ENCODE data around the gene CTIF. TPM values are rescaled to one million over a fixed set of nuclear protein-coding genes. Genes with fewer than 3 reads are reported as not detected.
A peak's percentile ranks its signal among the peaks of the same experiment; 100 is the strongest.
"Not testable (repeated sequence)": the region's sequence is repeated elsewhere in the genome, so short reads cannot be mapped to it uniquely, and the experiment has no call there.

Gene CTIF
- total RNA-seq, 1 experiment from 2014 or later = 3.7 TPM

DNA sequence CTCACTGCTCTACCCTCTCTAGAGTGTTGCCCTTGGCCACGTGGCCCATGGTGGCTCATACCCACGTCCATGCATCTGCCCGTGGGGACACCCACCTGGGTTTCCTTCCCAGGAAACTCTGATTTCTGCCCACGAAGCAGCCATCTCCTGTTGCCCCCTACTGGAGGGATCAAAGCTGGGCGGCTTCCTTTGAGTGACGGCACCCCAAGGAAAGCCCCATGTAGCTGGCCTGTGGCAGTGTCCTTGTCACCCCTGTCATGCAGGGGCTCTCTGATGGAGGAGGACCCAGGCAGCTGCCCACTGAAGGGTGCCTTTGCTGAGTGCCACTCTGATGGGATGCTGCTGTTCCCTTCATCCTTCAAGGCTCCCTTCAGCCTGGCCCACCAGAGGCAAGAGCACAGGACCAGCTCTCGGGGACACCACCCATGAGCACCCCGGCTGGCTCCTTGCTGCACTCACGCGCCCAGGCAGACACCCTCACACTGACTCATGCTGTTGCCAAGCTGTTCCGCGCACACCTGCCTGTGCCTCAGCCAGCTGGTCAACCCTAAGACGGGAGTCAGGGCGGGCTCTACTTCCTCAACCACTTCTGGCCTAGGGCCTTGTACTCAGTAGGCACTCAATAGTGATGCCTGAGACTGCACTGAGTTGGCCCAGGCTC, 101.1 kb downstream of the CTIF start:
- in situ Hi-C loops (cut with HindIII; ENCODE audit: low pct_unique_long_range_greater_than_20kb, low sequenced_read_pairs) = no loop called here
- DNase-seq (ENCODE audit: low read depth, low spot score) = peak; percentile 17

DNA sequence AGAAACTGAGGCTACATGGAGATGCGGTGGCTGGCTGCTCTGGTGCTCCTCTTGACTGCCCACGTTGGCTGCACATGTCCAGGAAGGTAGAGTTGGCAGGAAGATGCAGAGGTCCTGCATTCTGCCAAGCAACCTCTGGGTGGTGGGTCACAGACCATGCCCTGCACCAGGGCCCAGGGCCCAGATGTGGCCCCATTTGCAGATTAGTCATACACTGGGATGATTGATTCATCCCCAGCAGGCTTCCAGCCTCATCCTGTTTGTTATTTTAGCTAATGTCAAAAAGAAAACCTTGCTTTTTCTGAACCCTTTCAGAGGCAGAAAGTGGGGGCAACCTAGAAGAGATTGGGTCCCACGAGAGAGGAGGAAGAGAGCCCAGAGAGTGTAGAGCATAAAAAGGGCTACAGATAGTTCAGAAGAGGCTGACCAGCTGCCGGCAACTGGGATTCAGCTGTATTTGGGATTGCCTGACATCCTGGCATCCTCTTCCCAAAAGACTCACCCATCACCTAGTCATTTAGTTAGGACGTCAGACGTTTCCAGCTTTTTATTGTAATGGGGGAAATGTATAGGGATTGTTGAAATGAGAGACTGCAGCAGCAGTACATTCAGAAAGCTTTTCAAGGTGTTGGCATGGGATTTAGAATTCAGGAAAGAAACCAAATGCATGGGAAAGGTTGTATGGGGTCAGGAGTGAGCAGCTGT, 101.9 kb downstream of the CTIF start:
- in situ Hi-C loops (cut with HindIII; ENCODE audit: low pct_unique_long_range_greater_than_20kb, low sequenced_read_pairs) = no loop called here
- DNase-seq (ENCODE audit: low read depth, low spot score) = no peak

DNA sequence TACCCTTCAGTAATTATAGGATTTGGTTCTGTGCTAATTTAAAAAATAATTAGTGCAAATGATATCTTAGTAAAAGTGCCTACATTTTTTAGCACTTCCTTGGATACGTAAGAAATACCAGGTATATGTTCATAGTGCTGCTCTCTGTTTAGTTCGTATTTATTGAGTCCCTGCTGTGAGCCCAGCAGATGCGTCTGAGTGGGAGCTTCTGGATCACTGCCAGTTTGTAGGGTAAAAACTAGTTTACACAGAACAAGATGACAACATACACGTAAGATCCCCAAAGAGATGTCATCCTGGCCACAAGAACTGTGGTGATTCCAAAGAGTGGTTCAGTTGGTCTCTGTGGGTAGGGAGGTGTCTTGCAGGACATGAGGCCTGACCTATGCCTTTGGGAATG, 103.2 kb downstream of the CTIF start:
- DNase-seq (ENCODE audit: low read depth, low spot score) = no peak
- in situ Hi-C loops (cut with HindIII; ENCODE audit: low pct_unique_long_range_greater_than_20kb, low sequenced_read_pairs) = no loop called here

DNA sequence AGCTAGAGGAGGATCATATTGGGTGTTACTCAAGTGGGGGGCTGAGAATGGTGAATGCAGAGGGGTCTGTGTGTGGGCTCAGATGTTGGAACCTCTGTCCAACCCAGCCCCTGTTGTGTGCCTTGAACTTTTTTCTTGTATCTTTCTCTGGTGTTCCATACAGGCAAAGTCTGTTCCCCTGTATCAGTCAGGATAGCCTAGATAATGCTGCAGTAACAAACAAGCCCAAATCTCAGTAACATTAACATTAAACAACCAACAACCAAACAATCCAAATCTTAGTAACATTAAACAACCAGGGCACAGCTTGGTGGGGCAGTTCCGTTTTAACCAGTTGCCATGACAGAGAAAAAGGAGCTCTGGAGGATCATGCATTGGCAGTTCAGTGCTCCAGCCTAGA, 103.7 kb downstream of the CTIF start:
- DNase-seq (ENCODE audit: low read depth, low spot score) = no peak
- in situ Hi-C loops (cut with HindIII; ENCODE audit: low pct_unique_long_range_greater_than_20kb, low sequenced_read_pairs) = no loop called here

DNA sequence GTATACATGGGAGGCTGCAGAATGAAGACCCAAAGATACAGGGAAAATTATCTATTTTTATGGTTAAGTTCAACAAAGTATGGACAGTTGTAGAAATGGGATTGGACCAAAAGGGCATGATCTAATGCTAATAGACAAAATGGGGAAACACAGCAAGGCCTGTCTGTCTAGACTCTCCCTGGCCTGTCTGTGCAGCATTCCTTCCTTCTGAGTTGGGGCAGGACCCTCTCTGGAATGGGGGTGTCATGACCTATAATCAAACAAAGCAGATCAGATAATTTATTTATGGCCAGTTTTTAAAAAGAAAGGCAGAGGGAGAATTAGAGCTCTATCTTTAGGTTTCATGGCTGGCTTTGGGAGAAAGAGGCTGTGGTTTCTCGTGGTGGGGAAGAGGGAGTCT, 104.4 kb downstream of the CTIF start:
- in situ Hi-C loops (cut with HindIII; ENCODE audit: low pct_unique_long_range_greater_than_20kb, low sequenced_read_pairs) = no loop called here
- DNase-seq (ENCODE audit: low read depth, low spot score) = no peak

DNA sequence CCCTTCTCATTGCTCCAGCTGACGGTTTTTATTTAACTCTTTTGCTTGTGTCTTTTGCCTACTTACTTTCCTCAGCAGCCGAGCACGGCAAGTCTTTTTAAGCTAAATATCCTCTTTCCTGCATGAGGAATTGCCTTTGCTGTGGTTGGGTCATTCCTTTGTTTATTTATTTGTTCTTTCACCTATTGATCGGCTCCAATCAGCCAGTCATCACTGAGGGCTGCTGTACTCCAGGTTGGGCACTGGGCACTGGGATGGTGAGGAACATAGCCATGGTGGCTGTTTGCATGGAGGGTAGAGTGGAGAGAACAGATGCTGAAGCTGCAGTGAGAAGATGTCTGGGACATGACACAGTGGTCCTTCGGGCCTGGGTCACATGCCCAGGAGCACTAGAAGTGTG, 105.2 kb downstream of the CTIF start:
- DNase-seq (ENCODE audit: low read depth, low spot score) = no peak
- in situ Hi-C loops (cut with HindIII; ENCODE audit: low pct_unique_long_range_greater_than_20kb, low sequenced_read_pairs) = no loop called here

DNA sequence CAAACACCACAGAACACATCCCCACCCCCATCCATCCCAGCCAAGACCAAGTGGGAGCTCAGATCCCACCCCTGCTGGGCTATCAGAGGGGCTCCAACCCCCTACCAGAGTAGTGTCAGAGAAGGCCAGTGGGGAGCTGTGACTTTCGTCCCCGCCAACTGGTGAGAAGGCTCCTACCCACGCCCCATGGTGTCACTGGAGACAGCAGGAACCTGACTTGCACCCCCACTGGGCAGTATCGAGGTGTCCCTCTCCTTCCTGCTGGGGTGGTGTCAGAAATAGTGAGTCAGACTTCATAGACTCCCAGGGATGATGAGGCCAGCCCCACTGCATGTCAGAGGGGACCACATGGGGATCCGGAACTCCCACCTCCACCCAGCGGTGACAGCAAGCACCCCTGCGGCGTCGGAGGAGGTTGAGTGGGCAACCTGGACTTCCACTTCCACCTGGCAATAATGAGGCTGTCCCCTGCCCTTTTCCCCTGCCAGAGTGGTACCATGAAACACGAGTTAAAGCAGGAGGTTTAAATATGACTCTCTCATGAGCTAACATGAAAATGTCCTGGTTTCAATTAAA, 106.7 kb downstream of the CTIF start:
- in situ Hi-C loops (cut with HindIII; ENCODE audit: low pct_unique_long_range_greater_than_20kb, low sequenced_read_pairs) = no loop called here
- DNase-seq (ENCODE audit: low read depth, low spot score) = no peak

DNA sequence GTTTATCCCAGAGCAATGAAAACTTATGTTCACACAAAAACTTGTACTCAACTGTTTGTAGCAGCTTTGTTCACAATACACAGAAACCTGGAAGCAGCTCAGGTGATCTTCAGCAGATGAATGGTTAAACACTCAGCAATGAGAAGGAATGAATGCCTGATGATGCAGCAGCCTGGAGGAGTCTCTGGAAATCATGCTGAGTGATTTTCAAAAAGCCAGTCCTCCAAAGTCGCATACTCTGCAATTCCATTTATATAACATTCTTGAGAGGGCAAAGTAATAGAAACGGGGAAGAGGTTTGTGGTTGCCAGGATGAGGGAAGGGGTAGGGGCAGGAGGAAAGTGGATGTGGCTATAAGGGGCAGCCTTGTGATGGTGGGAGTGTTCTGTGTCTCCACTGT, 108.1 kb downstream of the CTIF start:
- in situ Hi-C loops (cut with HindIII; ENCODE audit: low pct_unique_long_range_greater_than_20kb, low sequenced_read_pairs) = no loop called here
- DNase-seq (ENCODE audit: low read depth, low spot score) = no peak

DNA sequence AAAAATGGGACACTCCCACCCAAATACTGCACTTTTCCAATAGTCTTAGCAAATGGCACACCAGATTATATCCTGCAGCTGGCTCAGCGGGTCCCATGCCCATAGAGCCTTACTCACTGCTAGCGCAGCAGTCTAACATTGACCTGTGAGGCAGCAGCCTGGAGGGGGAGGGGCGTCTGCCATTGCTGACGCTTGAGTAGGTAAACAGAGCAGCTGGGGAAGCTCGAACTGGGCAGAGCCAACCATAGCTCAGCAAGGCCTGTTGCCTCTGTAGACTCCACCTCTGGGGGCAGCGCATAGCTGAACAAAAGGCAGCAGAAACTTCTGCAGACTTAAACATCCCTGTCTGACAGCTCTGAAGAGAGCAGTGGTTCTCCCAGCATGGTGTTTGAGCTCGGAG, 110.4 kb downstream of the CTIF start:
- in situ Hi-C loops (cut with HindIII; ENCODE audit: low pct_unique_long_range_greater_than_20kb, low sequenced_read_pairs) = no loop called here
- no peak for DNase-seq (ENCODE audit: low read depth, low spot score)

DNA sequence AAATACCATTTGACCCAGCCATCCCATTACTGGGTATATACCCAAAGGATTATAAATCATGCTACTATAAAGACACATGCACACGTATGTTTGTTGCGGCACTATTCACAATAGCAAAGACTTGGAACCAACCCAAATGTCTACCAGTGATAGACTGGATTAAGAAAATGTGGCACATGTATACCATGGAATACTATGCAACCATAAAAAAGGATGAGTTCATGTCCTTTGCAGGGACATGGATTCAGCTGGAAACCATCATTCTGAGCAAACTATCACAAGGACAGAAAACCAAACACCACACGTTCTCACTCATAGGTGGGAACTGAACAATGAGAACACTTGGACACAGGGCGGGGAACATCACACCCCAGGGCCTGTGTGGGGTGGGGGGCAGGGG, 115.8 kb downstream of the CTIF start:
- not testable (repeated sequence) for DNase-seq (ENCODE audit: low read depth, low spot score)

DNA sequence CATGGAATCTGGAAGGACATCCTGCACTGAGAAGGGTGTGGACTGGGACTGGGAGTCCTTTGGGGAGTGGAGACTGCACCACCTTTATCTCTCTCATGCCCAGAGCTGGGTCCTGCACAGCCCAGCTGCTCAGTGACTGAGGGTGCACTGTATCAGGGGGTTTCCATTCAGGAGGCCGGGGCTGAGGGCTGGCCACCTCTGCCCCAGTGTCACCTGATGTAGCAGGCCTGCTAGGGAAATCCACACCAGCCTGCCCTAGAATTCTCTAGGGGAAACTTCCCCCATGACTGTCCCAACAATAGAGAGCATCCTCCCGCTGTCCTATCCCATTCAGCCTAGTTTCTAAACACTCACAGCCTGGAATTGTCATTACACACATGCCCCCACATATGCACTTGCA, 116.7 kb downstream of the CTIF start:
- in situ Hi-C loops (cut with HindIII; ENCODE audit: low pct_unique_long_range_greater_than_20kb, low sequenced_read_pairs) = no loop called here
- no peak for DNase-seq (ENCODE audit: low read depth, low spot score)

More for the DNA sequence above, 115.8 kb downstream of the CTIF start:
- in situ Hi-C loops (cut with HindIII; ENCODE audit: low pct_unique_long_range_greater_than_20kb, low sequenced_read_pairs) = not testable (repeated sequence)

DNA sequence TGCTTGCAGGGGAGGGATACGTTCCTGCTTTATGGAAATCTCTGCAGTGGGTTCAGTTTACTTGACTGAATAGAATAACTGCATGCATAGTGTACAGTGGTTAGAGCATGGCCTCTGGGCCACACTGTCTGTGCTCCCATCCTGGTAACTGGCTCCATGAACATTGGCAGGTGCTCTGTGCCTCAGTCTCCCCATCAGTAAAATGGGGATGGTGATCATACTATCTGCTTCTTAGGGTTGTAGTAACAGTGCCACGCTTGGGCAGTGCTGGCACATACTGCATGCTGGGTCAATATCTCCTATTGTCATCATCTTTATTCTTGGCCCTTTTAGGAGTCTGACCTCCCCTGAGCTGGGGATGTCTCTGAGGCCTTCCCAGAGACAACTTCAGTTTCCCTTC, 117.3 kb downstream of the CTIF start:
- no peak for DNase-seq (ENCODE audit: low read depth, low spot score)
- in situ Hi-C loops (cut with HindIII; ENCODE audit: low pct_unique_long_range_greater_than_20kb, low sequenced_read_pairs) = no loop called here

DNA sequence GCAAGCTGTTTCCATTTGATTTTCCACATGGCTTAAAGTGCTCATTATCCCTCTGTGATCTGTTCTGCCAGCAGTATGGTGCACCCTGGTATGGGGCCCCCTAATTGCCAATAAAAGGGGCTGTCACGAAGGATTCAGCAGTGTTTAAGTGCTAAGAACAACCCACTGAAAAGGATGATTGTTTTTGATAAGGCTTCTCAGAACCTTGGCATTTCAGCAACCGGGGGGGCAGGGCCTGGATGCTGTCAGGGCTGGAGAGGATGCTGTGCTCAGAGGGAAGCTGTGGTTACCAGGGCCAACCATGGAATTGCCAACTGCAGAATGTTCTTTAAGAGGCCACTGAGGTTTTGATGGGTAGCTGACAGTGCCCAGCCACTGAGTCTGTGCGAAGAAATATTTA, 117.8 kb downstream of the CTIF start:
- no peak for DNase-seq (ENCODE audit: low read depth, low spot score)
- in situ Hi-C loops (cut with HindIII; ENCODE audit: low pct_unique_long_range_greater_than_20kb, low sequenced_read_pairs) = no loop called here

DNA sequence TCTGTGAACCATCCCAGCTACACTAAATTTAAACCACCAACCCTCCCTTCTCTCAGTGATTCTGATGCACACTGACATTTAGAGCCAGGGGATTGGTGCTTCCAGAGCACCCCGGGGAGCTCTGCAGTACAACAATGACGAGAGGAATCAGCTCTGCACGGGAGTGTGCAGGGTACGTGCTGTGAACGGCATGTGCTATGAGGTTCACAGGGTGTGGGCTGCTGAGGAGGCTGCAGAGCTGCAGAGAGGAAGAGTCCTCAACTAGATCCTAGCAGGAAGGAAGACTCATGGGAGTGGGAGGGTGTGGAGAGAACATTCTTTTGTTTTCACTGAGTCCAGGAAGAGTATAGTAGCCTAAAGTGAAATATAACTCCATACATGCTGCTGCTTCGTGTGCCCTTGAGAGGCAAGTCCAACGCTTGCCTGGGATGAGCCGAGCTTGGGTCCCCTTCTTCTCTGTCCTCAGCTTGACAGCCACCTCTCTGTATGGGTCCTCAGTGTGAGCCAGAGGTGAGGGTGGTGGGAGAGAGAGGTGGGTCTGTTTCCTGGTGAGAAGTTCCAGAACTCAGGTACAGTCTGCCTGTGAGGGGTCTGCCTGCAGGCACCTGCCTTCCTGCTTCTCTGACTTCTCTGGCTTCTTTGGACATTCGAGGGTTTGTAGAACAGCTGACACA, 118.8 kb downstream of the CTIF start:
- DNase-seq (ENCODE audit: low read depth, low spot score) = no peak
- in situ Hi-C loops (cut with HindIII; ENCODE audit: low pct_unique_long_range_greater_than_20kb, low sequenced_read_pairs) = no loop called here

DNA sequence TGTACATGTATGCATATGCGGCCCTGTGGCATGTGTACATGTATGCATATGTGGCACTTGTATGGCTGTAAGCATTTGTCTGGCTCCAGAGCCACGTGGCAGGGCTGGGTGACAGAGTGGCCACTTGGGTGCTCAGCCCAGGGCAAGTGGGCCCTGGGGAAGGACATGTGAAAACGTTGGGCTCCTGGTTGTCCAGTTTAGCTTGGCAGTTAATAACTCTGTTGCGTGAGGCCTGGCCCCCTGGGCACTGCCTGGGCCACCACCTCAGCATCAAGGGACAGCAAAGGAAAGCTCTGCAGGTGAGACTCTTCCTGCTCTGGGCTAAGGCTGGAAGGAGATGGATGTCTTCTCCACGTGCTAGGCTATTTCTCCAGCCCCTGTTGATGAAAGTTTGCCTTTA, 119.9 kb downstream of the CTIF start:
- in situ Hi-C loops (cut with HindIII; ENCODE audit: low pct_unique_long_range_greater_than_20kb, low sequenced_read_pairs) = no loop called here
- DNase-seq (ENCODE audit: low read depth, low spot score) = no peak

DNA sequence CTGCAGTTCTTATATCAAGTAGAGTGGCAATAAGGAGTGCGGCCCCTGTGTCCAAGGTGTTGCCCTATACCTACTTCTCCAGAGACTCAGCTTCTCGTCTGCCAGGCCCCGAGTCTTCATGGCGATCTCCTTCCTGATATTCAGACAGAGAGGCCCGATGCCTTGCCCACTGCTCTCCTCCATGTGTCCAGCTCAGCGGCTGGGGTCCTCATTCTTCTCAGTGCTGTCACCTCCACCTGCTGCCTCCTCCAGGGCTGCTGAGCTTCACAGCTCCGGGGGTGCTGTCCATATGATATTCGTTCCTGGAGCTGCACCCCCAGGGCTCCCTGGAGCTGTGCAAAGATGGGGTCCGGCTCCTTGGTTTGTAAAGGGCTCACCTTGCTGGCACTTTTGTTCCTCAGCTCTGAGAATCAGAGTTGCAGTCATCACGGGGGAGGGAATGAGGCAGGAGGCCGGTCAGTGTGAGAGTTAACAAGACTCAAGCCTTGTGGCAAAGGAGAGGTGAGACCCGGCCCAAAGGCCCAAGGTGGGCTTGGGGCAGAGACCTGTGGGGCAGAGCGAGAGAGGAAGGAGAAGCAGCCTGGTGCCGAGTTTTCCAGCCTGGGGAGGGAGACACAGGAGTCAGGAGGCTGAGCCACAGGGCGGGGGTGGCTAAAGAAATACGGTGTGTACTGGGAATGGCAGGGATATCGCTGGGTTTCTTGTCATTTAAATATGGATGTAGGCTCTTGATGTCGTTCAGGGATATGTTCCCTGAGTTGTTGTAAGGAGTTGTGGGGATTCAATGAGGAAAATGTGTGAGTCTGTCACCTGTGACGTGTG, 120.6 kb downstream of the CTIF start:
- in situ Hi-C loops (cut with HindIII; ENCODE audit: low pct_unique_long_range_greater_than_20kb, low sequenced_read_pairs) = no loop called here
- DNase-seq (ENCODE audit: low read depth, low spot score) = no peak

DNA sequence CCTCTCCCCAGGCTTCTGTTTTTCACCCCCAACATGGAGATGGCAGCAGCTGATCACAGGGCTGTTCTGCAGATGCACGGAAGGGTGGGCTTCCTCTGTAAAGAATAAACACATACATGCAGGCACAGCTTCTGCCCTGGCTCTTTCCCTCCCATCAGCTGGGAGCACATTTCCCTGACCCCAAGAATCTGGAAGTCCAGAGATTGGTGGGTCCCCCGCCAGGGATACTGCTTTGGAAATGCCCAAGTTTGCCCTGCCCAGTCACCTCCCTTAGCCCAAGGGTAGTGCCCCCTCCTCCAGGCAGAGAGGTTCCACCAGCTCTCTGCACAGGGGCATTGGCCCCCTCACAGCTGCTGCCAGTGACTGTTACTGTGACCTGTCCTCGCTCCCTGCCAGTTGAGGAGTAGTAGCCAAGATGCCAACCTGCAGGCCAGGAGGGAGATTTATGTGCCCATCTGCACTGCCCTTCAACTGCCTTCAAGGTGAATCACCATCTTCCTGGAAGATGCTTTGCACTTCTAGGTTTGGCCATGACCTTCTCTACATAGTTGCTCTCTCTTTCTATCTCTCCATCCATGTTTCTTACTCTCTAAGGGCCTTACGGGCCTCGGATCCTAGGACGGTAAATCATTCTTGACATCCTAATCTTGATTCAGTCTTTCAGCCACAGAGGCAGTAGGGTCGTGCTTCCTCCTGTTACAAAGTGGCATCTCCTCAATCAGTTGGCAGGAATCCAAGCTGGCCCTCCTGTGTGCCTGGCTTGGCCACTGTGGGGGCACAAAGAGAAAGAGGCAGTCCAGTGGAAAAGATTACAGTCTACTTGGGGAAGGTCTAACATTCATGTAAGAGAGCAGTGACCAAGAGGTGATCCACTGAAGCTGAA, 121.8 kb downstream of the CTIF start:
- no peak for DNase-seq (ENCODE audit: low read depth, low spot score)
- in situ Hi-C loops (cut with HindIII; ENCODE audit: low pct_unique_long_range_greater_than_20kb, low sequenced_read_pairs) = no loop called here
